GM23248 (cell line): ENCODE results near the gene KASH5.

Source experiments
- EZH2 ChIP-seq: fragments of 200-600 bp; sonication (generic); IDR thresholded peaks from 2 replicates; pipeline ENCODE4 v1.6.1; 2018; ENCODE audit warnings: antibody characterized with exemption, mild to moderate bottlenecking; ENCODE audit not compliant: insufficient read depth, poor library complexity, severe bottlenecking
- EZH2phosphoT487 ChIP-seq: fragments of 200-600 bp; sonication (generic); IDR thresholded peaks from 2 replicates; pipeline ENCODE4 v1.6.1; 2018; ENCODE audit warnings: antibody characterized with exemption, moderate library complexity, mild to moderate bottlenecking, low read depth; ENCODE audit not compliant: insufficient read depth

DNA sequence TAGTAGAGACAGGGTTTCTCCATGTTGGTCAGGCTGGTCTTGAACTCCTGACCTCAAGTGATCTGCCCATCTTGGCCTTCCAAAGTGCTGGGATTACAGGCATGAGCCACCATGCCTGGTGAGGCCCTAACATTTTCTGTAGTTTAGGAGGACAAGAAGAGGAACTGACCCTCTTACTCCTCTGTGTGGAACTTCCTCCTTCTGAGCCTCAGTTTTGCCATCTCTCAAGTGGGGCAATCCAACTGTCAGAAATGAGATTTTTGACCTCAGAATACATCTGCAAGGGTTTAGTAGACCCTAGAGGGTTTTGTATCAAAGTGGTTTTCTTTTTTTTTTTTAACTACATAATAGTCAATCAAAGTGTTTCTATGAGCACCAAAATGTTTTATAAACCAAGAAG is 21.9 kb upstream of the KASH5 start:
- TF ChIP-seq EZH2 (no peak), EZH2phosphoT487 (no peak)
